GM18508 (cell line): ENCODE data around the gene LCE4A.

Experiments used
- ATAC-seq: cut with Tn5 transposase; IDR thresholded peaks from one replicate; pipeline ENCODE4 v1.9.1; 2021; ENCODE audit warnings: moderate number of reproducible peaks; ENCODE audit not compliant: insufficient read depth, unreplicated experiment

Gene LCE4A

DNA sequence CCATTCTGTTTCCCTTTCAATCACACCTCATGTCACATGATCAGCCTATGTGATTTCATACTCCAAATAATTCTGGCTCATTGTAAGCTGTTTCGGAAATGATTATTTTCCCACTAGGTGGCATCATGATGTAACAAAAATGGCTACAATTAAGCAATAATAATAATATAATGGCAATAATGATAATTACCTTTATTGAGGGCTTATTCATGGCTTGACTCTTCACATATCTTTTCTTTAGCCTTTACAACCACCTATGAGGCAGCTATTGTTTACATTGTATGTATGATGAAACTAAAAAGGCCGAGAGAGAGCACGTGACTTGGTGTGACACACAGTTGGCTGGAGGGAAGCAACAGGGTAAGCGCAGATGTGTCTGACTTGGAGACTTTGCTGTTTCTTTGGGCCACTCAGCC is 37.3 kb downstream of the LCE4A start:
- no peak for ATAC-seq

DNA sequence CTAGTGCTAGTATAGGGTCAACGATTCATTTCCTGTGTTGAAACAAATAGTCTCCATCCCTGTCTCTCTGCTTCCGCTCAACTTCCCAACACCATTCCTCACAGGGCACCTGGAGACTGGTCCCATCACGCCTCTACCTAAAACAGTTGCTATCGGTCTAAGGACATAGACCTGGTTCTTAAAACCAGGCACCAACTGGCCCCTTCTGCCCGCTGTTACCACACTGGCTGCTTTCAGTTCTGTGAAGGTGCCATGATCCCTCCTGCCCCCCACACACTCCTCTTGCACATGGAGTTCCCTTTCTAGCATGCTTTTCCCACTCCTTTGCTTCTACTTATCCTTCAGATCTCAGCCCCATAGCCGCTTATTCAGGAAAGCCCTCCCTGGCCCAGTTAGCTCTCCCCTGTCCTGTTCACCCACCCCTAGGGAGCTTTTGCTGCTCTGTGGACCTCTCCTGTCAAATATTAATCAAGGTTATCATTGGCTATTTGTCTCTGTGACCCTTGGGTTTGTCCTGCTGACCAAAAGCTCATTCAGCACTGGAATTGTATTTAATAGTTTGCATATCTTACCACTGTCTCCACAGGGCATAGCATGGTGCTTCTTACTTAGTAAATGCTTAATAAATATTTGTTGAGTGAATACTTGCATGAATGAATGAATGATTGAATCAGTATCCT is 37.9 kb downstream of the LCE4A start:
- ATAC-seq: no peak

DNA sequence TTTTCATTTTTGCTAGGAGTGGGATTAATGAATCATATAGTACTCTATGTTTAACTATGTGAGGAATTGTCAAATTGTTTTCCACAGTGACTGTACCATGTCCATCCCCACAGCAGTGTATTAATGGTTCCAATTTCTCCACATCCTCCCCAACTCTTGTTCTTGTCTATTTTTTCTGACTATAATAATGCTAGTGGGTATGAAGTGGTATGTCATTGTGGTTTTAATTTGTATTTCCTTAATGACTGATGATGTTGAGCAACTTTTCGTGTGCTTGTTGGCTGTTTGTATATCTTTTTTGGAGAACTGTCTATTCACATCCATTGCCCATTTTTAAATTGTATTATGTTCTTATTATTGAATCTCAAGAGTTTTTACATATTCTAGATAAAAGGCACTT is 39.9 kb downstream of the LCE4A start:
- no peak for ATAC-seq

DNA sequence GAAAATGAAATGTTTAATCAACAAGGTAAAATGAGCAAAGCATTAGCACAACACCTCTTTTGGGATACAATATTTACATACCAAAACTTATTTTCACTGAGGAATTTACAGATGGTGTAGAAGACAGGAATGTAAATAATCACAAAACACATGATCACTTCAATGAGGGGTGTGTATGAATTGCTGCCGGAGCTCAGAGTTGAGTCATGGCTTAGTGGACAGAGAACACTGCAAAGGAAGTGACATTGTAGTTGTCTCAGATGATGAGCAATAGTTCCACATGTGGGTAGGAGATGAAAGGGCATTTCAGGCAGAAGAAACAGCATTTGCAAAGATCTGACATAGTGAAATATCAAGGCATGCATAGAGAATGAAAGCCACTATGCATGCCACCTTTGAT is 44.3 kb downstream of the LCE4A start:
- ATAC-seq: no peak

DNA sequence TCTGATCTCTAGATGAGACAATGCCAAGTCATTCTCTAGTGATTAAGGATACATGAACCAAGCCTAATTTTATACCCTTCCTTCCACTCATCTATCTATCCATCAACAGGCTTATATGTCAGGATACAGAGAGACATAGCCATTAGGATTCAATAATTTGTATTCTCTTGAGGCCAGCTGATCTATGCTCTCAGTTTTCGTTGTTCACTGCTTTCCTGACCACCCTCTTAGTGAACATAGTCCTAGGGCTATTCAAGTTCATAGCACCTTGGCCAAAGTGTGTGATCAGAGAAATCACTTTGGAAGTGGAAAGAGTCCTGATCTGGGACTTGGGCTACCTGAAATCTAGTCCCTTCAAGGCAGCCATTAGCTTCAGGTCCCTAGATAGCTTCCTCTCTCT is 45.6 kb downstream of the LCE4A start:
- no peak for ATAC-seq

DNA sequence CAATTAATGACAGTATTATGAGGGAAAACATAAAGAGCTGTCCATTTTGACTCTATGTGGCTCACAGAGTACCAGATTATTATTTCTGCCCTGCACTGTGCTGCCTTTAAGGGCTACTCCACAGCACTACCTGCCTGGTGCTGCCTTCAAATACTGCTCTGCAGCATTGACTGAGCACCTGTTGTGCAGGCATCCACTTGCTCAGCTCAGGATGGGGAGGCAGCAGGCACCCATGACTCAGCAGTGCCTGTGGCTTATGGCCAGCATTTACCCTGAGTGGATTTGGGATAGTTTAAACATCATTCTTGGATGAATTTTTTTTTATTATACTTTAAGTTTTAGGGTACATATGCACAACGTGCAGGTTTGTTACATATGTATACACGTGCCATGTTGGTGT is 48.9 kb downstream of the LCE4A start:
- ATAC-seq: no peak

DNA sequence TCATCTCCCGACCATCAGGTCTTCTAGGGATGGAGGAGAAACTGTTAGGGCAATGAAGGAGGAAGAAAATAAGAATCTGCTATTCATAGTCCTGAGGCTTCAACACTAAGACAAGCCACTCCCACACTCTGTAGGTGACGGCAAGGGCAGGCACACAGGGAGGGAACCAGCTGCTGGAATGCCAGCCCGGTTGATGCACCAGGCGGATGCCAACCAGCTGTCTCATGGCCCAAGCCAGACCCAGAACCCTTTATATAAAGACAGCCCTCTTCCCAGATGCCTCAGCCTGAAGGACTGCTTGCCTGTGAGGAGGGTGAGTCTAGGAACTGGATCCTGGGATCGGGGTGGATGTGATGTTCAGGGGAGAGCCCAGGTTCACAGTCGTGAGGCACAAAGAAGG is 49.8 kb downstream of the LCE4A start, which contains the start of gene KPRP:
TSS of gene KPRP (plus strand) at position 279 of the 400 bp plus-strand sequence. CDS start 1,564 bp downstream, outside the sequence.
- no peak for ATAC-seq

DNA sequence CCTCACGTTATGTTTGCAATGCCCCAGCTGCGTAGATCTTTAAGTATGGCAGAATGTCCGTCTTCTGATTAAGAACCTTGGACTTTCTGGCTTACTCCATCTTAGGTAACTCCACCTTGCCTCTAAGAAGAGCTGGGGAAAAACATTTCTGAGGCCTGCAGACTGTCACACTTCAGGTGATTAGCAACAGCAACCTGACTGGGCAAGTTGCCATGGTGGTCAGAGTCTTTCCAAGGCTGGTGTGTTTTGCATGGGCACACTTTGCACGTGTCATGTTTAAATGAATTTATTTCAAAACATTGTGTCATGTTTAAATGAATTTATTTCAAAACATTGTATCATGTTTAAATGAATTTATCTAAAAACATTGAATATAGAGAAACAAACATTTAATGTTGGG is 50.7 kb downstream of the LCE4A start:
- no peak for ATAC-seq
